GM12874 (cell line): Measurements from ENCODE around the gene LRIG3.

ENCODE experiments used
- TF ChIP-seq, protein P1 (sequence below): IDR thresholded peaks from 2 replicates; pipeline ENCODE4 v1.5.1; 2011; ENCODE audit warnings: low read depth, mild to moderate bottlenecking, control low read depth, low read length, moderate library complexity; ENCODE audit not compliant: insufficient read depth

LRIG3 gene

DNA sequence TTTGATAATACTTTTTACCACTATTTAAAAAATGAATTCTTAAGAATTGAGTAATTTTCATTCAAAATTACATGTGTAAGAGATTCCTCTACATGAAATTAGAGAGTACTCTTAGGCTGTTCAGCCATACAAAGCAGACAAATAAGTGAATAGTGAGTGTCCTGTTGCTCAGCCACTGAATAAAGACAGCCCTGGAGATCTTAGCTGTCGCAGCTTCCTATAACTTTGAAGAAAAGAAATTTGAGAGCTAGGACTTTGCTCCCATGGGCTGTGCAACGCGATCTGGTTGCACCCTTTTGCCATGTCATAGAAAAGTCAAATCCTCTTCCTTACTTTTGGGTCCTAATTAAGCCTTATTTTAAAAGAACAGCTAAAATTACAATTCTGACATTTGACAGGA is 40.9 kb upstream of the LRIG3 start:
- TF ChIP-seq, protein P1, sequence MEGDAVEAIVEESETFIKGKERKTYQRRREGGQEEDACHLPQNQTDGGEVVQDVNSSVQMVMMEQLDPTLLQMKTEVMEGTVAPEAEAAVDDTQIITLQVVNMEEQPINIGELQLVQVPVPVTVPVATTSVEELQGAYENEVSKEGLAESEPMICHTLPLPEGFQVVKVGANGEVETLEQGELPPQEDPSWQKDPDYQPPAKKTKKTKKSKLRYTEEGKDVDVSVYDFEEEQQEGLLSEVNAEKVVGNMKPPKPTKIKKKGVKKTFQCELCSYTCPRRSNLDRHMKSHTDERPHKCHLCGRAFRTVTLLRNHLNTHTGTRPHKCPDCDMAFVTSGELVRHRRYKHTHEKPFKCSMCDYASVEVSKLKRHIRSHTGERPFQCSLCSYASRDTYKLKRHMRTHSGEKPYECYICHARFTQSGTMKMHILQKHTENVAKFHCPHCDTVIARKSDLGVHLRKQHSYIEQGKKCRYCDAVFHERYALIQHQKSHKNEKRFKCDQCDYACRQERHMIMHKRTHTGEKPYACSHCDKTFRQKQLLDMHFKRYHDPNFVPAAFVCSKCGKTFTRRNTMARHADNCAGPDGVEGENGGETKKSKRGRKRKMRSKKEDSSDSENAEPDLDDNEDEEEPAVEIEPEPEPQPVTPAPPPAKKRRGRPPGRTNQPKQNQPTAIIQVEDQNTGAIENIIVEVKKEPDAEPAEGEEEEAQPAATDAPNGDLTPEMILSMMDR, result no peak

GRCh38 chr12:58959639-58960300 is 39.5 kb upstream of the LRIG3 start:
- TF ChIP-seq, protein P1, result no peak

GRCh38 chr12:58957298-58957697 is 37.0 kb upstream of the LRIG3 start:
- TF ChIP-seq, protein P1, result no peak

GRCh38 chr12:58955849-58956248 is 35.5 kb upstream of the LRIG3 start:
- TF ChIP-seq, protein P1, result no peak

- TF ChIP-seq, protein P1, result no peak
Observed at GRCh38 chr12:58954002-58954401, 33.7 kb upstream of the LRIG3 start.

DNA sequence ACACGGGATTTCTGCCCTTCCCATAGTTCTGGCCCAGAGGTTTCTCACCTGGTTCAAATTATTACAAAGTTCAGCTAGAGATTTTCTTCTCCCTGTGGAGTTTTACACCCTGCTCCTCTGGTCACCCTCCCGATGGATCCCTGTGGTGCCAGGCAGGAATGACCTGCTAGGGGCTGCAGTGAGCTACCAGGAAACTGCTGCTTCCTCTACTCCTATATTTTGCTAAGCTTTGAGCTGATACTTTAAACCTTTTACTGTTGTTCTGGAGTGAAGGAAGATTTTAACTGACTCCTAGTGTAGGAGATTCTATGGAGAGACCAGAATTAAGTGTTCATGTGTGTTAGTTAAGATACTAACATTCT is 30.4 kb upstream of the LRIG3 start:
- TF ChIP-seq, protein P1, result no peak

DNA sequence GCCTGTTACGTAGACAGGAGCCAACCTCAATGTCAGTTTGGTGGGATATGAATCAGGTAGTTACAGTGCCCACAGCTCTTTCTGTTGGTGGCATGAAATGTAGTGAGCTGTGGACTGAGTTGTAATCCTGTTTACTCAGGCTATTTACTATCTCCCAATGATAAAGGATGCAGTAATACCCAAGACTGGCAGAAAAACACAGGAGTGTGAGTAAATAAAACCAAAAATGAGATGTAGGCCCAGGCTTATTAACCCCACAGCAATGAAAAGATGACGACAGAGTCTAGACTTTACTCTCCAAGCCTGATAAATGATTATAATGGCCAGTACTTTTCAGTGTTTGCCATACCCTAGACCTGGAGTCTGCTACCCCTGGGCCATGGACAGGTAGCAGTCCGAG is 22.8 kb upstream of the LRIG3 start:
- TF ChIP-seq, protein P1, result no peak
